ENCODE results near the gene SMYD5.

Gene SMYD5

GRCh38 chr2:73212448-73213176 is 1.4 kb upstream of the SMYD5 start:
- Histone ChIP-seq H4K91ac (ENCODE audit: low read depth, low read length) (no peak overlapping the region), H2BK5ac (ENCODE audit: low read depth, low read length, poor library complexity) (no peak overlapping the region), H3K4me1 (ENCODE audit: control insufficient read depth in 1 of 2, insufficient read depth in 2 of 2, low read length in 2 of 2) (peaks cover 0 to 5% of the 10 kb centered on the region in 2 experiments), H3K9ac (ENCODE audit: low read length) (no peak overlapping the region), H3K9me3 (ENCODE audit: insufficient read depth, low read depth, low read length) (no peaks in the 10 kb centered on the region), H3K4me3 (ENCODE audit: low read depth, low read length) (no peak overlapping the region), H3K4ac (ENCODE audit: low read depth, low read length) (no peak overlapping the region), H3K18ac (ENCODE audit: low read length) (no peak overlapping the region), H4K8ac (ENCODE audit: low read depth, low read length) (no peak overlapping the region), H3K79me1 (ENCODE audit: low read length) (peaks cover 5% of the 10 kb centered on the region), H3K79me2 (ENCODE audit: control insufficient read depth, insufficient read depth, low read length, poor library complexity) (peaks cover 5% of the 10 kb centered on the region), H2BK12ac (ENCODE audit: low read length) (no peak overlapping the region), H3K14ac (ENCODE audit: low read length) (no peak overlapping the region), H2AFZ (ENCODE audit: insufficient read depth, low read length, poor library complexity) (no peak overlapping the region), H2BK120ac (ENCODE audit: insufficient read depth, low read length, poor library complexity) (no peak overlapping the region), H3K36me3 (ENCODE audit: control insufficient read depth in 1 of 2, insufficient read depth in 2 of 2, low read length in 2 of 2) (no peaks in the 10 kb centered on the region), H4K12ac (ENCODE audit: low read depth, low read length) (no peak overlapping the region), H3K27ac (ENCODE audit: low read depth, low read length) (no peak overlapping the region), H3K23ac (ENCODE audit: low read length) (no peak overlapping the region), H3K4me2 (ENCODE audit: low read length) (no peak overlapping the region), H2AK5ac (ENCODE audit: low read length) (no peak overlapping the region), H3K27me3 (ENCODE audit: insufficient read depth, low read length) (no peaks in the 10 kb centered on the region)
- DNase-seq, result peak; percentile 71 to 80
- no CpG with 5 or more reads among the region's 20 CpGs for WGBS (ENCODE audit: extremely low coverage, insufficient coverage, insufficient read length)

- H4K8ac ChIP-seq (ENCODE audit: low read depth, low read length), result no peak overlapping the region
- H3K23ac ChIP-seq (ENCODE audit: low read length), result no peak overlapping the region
- H3K79me2 ChIP-seq (ENCODE audit: control insufficient read depth, insufficient read depth, low read length, poor library complexity), result peaks cover 5% of the 10 kb centered on the region
- WGBS (ENCODE audit: extremely low coverage, insufficient coverage, insufficient read length), result no CpG with 5 or more reads among the region's 4 CpGs
- H3K9ac ChIP-seq (ENCODE audit: low read length), result no peak overlapping the region
- H2AFZ ChIP-seq (ENCODE audit: insufficient read depth, low read length, poor library complexity), result no peak overlapping the region
- H4K91ac ChIP-seq (ENCODE audit: low read depth, low read length), result no peak overlapping the region
- H3K4ac ChIP-seq (ENCODE audit: low read depth, low read length), result no peak overlapping the region
- H2BK12ac ChIP-seq (ENCODE audit: low read length), result no peak overlapping the region
- no peak overlapping the region for H3K27ac ChIP-seq (ENCODE audit: low read depth, low read length)
- H3K79me1 ChIP-seq (ENCODE audit: low read length), result peaks cover 5% of the 10 kb centered on the region
- no peak overlapping the region for H3K4me3 ChIP-seq (ENCODE audit: low read depth, low read length)
- peaks cover 0 to 7% of the 10 kb centered on the region in 2 experiments for H3K4me1 ChIP-seq (ENCODE audit: control insufficient read depth in 1 of 2, insufficient read depth in 2 of 2, low read length in 2 of 2)
- no peak for DNase-seq
- no peak overlapping the region for H4K12ac ChIP-seq (ENCODE audit: low read depth, low read length)
- H2BK5ac ChIP-seq (ENCODE audit: low read depth, low read length, poor library complexity), result no peak overlapping the region
- no peak overlapping the region for H2BK120ac ChIP-seq (ENCODE audit: insufficient read depth, low read length, poor library complexity)
- H3K9me3 ChIP-seq (ENCODE audit: insufficient read depth, low read depth, low read length), result no peaks in the 10 kb centered on the region
- no peaks in the 10 kb centered on the region for H3K27me3 ChIP-seq (ENCODE audit: insufficient read depth, low read length)
- no peak overlapping the region for H2AK5ac ChIP-seq (ENCODE audit: low read length)
- H3K18ac ChIP-seq (ENCODE audit: low read length), result no peak overlapping the region
- peaks cover 1 to 5% of the 10 kb centered on the region in 2 experiments for H3K36me3 ChIP-seq (ENCODE audit: control insufficient read depth in 1 of 2, insufficient read depth in 2 of 2, low read length in 2 of 2)
- no peak overlapping the region for H3K4me2 ChIP-seq (ENCODE audit: low read length)
- H3K14ac ChIP-seq (ENCODE audit: low read length), result no peak overlapping the region
Measured at GRCh38 chr2:73215254-73215653, 1.2 kb downstream of the SMYD5 start.

GRCh38 chr2:73217160-73217559 is 3.1 kb downstream of the SMYD5 start:
- no CpG with 5 or more reads among the region's 5 CpGs for WGBS (ENCODE audit: extremely low coverage, insufficient coverage, insufficient read length)
- H3K79me2 ChIP-seq (ENCODE audit: control insufficient read depth, insufficient read depth, low read length, poor library complexity), result peaks cover 5% of the 10 kb centered on the region
- H4K12ac ChIP-seq (ENCODE audit: low read depth, low read length), result no peak overlapping the region
- no peak overlapping the region for H3K9ac ChIP-seq (ENCODE audit: low read length)
- no peaks in the 10 kb centered on the region for H3K9me3 ChIP-seq (ENCODE audit: insufficient read depth, low read depth, low read length)
- no peak overlapping the region for H2BK5ac ChIP-seq (ENCODE audit: low read depth, low read length, poor library complexity)
- H3K14ac ChIP-seq (ENCODE audit: low read length), result no peak overlapping the region
- no peaks in the 10 kb centered on the region for H3K27me3 ChIP-seq (ENCODE audit: insufficient read depth, low read length)
- no peak overlapping the region for H3K4ac ChIP-seq (ENCODE audit: low read depth, low read length)
- no peak overlapping the region for H2BK12ac ChIP-seq (ENCODE audit: low read length)
- no peak overlapping the region for H3K4me3 ChIP-seq (ENCODE audit: low read depth, low read length)
- peaks cover 5% of the 10 kb centered on the region for H3K79me1 ChIP-seq (ENCODE audit: low read length)
- no peak overlapping the region for H2AFZ ChIP-seq (ENCODE audit: insufficient read depth, low read length, poor library complexity)
- H3K36me3 ChIP-seq (ENCODE audit: control insufficient read depth in 1 of 2, insufficient read depth in 2 of 2, low read length in 2 of 2), result peaks cover 6 to 15% of the 10 kb centered on the region in 2 experiments
- no peak overlapping the region for H2AK5ac ChIP-seq (ENCODE audit: low read length)
- no peak overlapping the region for H4K8ac ChIP-seq (ENCODE audit: low read depth, low read length)
- H4K91ac ChIP-seq (ENCODE audit: low read depth, low read length), result no peak overlapping the region
- no peak overlapping the region for H3K23ac ChIP-seq (ENCODE audit: low read length)
- DNase-seq, result no peak
- no peak overlapping the region for H2BK120ac ChIP-seq (ENCODE audit: insufficient read depth, low read length, poor library complexity)
- peaks cover 0 to 7% of the 10 kb centered on the region in 2 experiments for H3K4me1 ChIP-seq (ENCODE audit: control insufficient read depth in 1 of 2, insufficient read depth in 2 of 2, low read length in 2 of 2)
- H3K27ac ChIP-seq (ENCODE audit: low read depth, low read length), result no peak overlapping the region
- no peak overlapping the region for H3K4me2 ChIP-seq (ENCODE audit: low read length)
- no peak overlapping the region for H3K18ac ChIP-seq (ENCODE audit: low read length)

- no peak overlapping the region for H3K14ac ChIP-seq (ENCODE audit: low read length)
- H3K36me3 ChIP-seq (ENCODE audit: control insufficient read depth in 1 of 2, insufficient read depth in 2 of 2, low read length in 2 of 2), result peaks cover 11 to 21% of the 10 kb centered on the region in 2 experiments
Measured at GRCh38 chr2:73217826-73218225, 3.8 kb downstream of the SMYD5 start.

More at GRCh38 chr2:73217826-73218225, 3.8 kb downstream of the SMYD5 start:
- Histone ChIP-seq H3K18ac (ENCODE audit: low read length) (no peak overlapping the region), H3K9ac (ENCODE audit: low read length) (no peak overlapping the region), H2BK12ac (ENCODE audit: low read length) (no peak overlapping the region), H4K8ac (ENCODE audit: low read depth, low read length) (no peak overlapping the region), H3K4me2 (ENCODE audit: low read length) (no peak overlapping the region), H3K4ac (ENCODE audit: low read depth, low read length) (no peak overlapping the region), H4K91ac (ENCODE audit: low read depth, low read length) (no peak overlapping the region), H3K27ac (ENCODE audit: low read depth, low read length) (no peak overlapping the region), H3K9me3 (ENCODE audit: insufficient read depth, low read depth, low read length) (no peaks in the 10 kb centered on the region), H3K4me1 (ENCODE audit: control insufficient read depth in 1 of 2, insufficient read depth in 2 of 2, low read length in 2 of 2) (peaks cover 0 to 7% of the 10 kb centered on the region in 2 experiments), H3K79me2 (ENCODE audit: control insufficient read depth, insufficient read depth, low read length, poor library complexity) (peaks cover 5% of the 10 kb centered on the region), H2BK120ac (ENCODE audit: insufficient read depth, low read length, poor library complexity) (no peak overlapping the region), H3K27me3 (ENCODE audit: insufficient read depth, low read length) (no peaks in the 10 kb centered on the region), H2AK5ac (ENCODE audit: low read length) (no peak overlapping the region), H2AFZ (ENCODE audit: insufficient read depth, low read length, poor library complexity) (no peak overlapping the region), H2BK5ac (ENCODE audit: low read depth, low read length, poor library complexity) (no peak overlapping the region), H3K79me1 (ENCODE audit: low read length) (peaks cover 5% of the 10 kb centered on the region), H4K12ac (ENCODE audit: low read depth, low read length) (no peak overlapping the region), H3K4me3 (ENCODE audit: low read depth, low read length) (no peak overlapping the region), H3K23ac (ENCODE audit: low read length) (no peak overlapping the region)
- no peak for DNase-seq
- WGBS (ENCODE audit: extremely low coverage, insufficient coverage, insufficient read length), result no CpG with 5 or more reads among the region's 2 CpGs

Data from trophoblast cell (in vitro differentiated cells and primary cell).